Thoracic aorta (tissue), 2 donors: ENCODE data around the gene SCRN1. TPM values are rescaled to one million over a fixed set of nuclear protein-coding genes. Genes with fewer than 3 reads are reported as not detected.

ENCODE experiments used
- ATAC-seq: fragments of 150-250 bp; one replicate; pipeline ENCODE4 v1.8.0; 2017; ENCODE audit warnings: low read depth; ENCODE audit not compliant: insufficient number of reproducible peaks, low FRiP score
- DNase-seq: peaks from one replicate; pipeline ENCODE4 v3.0.0-alpha.2; 2020; ENCODE audit warnings: low spot score
- H3K27ac ChIP-seq, 2 donors: fragments of 200-600 bp; sonication (generic); 1 replicate in 1 of 2; 2 replicates in 1 of 2; pipeline ENCODE4 v1.5.1; 2016; ENCODE audit warnings: mild to moderate bottlenecking in 2 of 2, moderate library complexity in 2 of 2
- H3K27me3 ChIP-seq: fragments of 200-600 bp; sonication (generic); replicated peaks from 2 replicates; pipeline ENCODE4 v1.6.0; 2016; ENCODE audit warnings: mild to moderate bottlenecking; ENCODE audit not compliant: insufficient read depth
- H3K36me3 ChIP-seq: fragments of 200-600 bp; sonication (generic); one replicate; pipeline ENCODE4 v1.5.1; 2016
- H3K4me1 ChIP-seq, 2 donors: fragments of 200-600 bp; sonication (generic); 1 replicate in 1 of 2; 2 replicates in 1 of 2; pipeline versions ENCODE4 v1.5.1 to v1.6.0; 2016; ENCODE audit warnings: low read depth in 2 of 2, mild to moderate bottlenecking in 1 of 2; ENCODE audit not compliant: control insufficient read depth in 1 of 2
- H3K4me3 ChIP-seq: fragments of 200-600 bp; sonication (generic); 2 replicates; pipeline ENCODE4 v1.5.1; 2016; ENCODE audit warnings: mild to moderate bottlenecking
- H3K9me3 ChIP-seq: fragments of 200-600 bp; sonication (generic); 2 replicates; pipeline ENCODE4 v1.5.1; 2016
- CTCF ChIP-seq: fragments of 200-600 bp; sonication (generic); IDR thresholded peaks from one replicate; pipeline ENCODE4 v1.5.1; 2019; ENCODE audit warnings: antibody characterized with exemption
- total RNA-seq, 2 donors: library from RNA; depleted of rRNA; stranded (reverse); fragments of >200 nt; gene quantifications; one replicate each; pipeline versions ENCODE4 v1.1.0 to v1.2.3, GENCODE V29; 2016

Gene SCRN1
- total RNA-seq, 2 donors from 2014 or later = 58.1 to 75.3 TPM

- ATAC-seq (no peak), DNase-seq (no peak)
- Histone ChIP-seq H3K27ac (no peak overlapping the region), H3K4me1 (peaks cover 5 to 25% of the 10 kb centered on the region in 2 donors), H3K27me3 (no peaks in the 10 kb centered on the region), H3K36me3 (no peaks in the 10 kb centered on the region), H3K9me3 (no peaks in the 10 kb centered on the region), H3K4me3 (no peak overlapping the region)
- TF ChIP-seq CTCF = no peak
Measured at GRCh38 chr7:30020535-30020934, 30.9 kb upstream of the SCRN1 start.

- Histone ChIP-seq H3K4me3 (no peak overlapping the region), H3K36me3 (no peaks in the 10 kb centered on the region), H3K4me1 (peaks cover 0 to 20% of the 10 kb centered on the region in 2 donors), H3K9me3 (no peaks in the 10 kb centered on the region), H3K27ac (no peak overlapping the region), H3K27me3 (no peaks in the 10 kb centered on the region)
- DNase-seq = no peak
- no peak for ATAC-seq
- TF ChIP-seq CTCF = no peak
Measured at GRCh38 chr7:30019960-30020359, 30.4 kb upstream of the SCRN1 start.

GRCh38 chr7:30019387-30019786 lies 29.8 kb upstream of the SCRN1 start:
- no peak for DNase-seq
- ATAC-seq = no peak
- no peaks in the 10 kb centered on the region for H3K27me3 ChIP-seq
- TF ChIP-seq CTCF = no peak
- H3K4me3 ChIP-seq = no peak overlapping the region
- no peak overlapping the region for H3K27ac ChIP-seq
- H3K36me3 ChIP-seq = no peaks in the 10 kb centered on the region
- H3K4me1 ChIP-seq = peaks cover 0 to 14% of the 10 kb centered on the region in 2 donors
- H3K9me3 ChIP-seq = no peaks in the 10 kb centered on the region

GRCh38 chr7:30018451-30018850 lies 28.9 kb upstream of the SCRN1 start:
- H3K4me3 ChIP-seq = no peak overlapping the region
- no peak for ATAC-seq
- DNase-seq = no peak
- H3K27me3 ChIP-seq = no peaks in the 10 kb centered on the region
- H3K36me3 ChIP-seq = no peaks in the 10 kb centered on the region
- no peak overlapping the region for H3K27ac ChIP-seq
- no peak for TF ChIP-seq CTCF
- no peaks in the 10 kb centered on the region for H3K9me3 ChIP-seq
- peaks cover 0 to 5% of the 10 kb centered on the region in 2 donors for H3K4me1 ChIP-seq

- Histone ChIP-seq H3K27me3 (no peaks in the 10 kb centered on the region), H3K9me3 (no peaks in the 10 kb centered on the region), H3K4me3 (no peak overlapping the region), H3K4me1 (no peaks in the 10 kb centered on the region), H3K27ac (no peak overlapping the region), H3K36me3 (no peaks in the 10 kb centered on the region)
- DNase-seq (no peak), ATAC-seq (no peak)
- no peak for TF ChIP-seq CTCF
Measured at GRCh38 chr7:30012757-30013156, 23.2 kb upstream of the SCRN1 start.
